Ramos (cell line): ENCODE measurements around the gene HSF2.
"Not testable (repeated sequence)": the region's sequence is repeated elsewhere in the genome, so short reads cannot be mapped to it uniquely, and the experiment has no call there.

Source experiments
- in situ Hi-C: fragments of 300-500 bp; cut with MboI; formaldehyde crosslinking; loops from one replicate; pipeline ENCODE4 v1.14.3; 2022; ENCODE audit warnings: low sequenced_read_pairs; ENCODE audit not compliant: unreplicated experiment

HSF2 gene

DNA sequence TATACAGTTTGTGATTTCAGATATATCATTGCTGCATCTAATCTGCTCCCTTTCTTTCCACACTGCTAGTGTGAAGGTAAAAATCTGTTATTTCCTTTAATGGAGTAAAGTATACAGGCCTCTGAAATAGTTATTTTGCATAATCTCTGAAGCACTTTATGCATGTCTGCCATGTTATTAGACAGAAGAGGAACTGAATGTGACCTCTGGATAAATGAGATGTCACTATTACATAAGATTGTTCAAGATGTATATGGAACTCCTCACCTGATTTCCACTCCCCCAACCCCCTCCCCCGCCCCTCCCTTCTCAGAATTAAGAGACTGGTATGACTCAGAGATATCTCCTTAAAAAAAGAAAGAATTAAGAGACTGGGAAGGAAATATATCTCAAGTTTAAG is 45.8 kb downstream of the HSF2 start:
- in situ Hi-C loops = no loop called here

DNA sequence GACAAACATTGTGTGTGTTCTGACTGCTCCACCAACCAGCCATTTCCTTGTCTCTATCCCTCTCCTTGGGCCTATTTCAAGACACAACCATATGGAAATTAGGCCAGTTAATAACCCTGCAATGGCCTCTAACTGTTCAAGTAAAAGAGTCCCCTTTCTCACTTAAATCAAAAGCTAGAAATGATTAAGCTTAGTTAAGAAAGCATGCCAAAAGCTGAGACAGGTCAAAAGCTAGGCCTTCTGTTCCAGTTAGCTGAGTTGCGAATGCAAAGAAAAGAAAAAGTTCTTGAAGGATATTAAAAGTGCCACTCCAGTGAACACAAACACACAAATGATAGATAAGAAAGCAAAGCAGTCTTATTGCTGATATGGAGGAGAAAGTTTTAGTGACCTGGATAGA is 49.6 kb downstream of the HSF2 start:
- in situ Hi-C loops = no loop called here

DNA sequence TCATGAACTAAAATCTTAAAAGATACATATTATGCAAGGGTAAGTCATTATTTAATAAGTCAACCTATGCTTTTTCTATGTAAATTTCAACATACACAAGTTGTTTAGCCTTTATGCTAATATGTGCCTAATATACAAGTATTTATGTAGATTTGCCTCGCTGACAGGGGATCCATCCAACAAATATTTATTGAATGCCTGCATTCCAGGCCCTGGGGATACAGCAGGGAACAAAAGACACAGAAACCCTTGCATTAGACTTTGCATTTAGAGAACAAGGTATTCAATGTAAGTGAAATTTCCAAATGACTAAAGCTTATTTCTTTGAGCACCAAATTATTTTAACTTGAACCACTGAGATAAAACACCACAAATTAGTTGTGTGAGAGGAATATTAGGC is 53.1 kb downstream of the HSF2 start:
- in situ Hi-C loops = no loop called here

DNA sequence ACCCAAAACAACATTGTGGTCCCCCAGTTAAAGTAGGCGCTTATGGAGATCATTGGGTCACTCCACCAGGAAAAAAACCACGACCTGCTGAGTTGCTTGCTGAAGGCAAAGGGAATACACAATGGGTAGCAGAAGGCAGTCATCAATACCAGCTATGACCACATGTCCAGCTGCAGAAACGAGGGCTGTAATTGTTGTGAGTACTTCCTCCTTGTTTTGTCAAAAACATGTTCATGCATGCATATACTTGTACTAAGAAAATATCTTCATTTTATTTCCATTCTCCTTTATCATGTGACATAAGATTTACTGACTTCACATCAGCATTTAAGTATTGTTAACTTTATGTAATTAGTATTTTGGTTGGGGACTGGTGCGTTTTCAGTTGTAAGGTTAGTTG is 55.2 kb downstream of the HSF2 start:
- in situ Hi-C loops = no loop called here

DNA sequence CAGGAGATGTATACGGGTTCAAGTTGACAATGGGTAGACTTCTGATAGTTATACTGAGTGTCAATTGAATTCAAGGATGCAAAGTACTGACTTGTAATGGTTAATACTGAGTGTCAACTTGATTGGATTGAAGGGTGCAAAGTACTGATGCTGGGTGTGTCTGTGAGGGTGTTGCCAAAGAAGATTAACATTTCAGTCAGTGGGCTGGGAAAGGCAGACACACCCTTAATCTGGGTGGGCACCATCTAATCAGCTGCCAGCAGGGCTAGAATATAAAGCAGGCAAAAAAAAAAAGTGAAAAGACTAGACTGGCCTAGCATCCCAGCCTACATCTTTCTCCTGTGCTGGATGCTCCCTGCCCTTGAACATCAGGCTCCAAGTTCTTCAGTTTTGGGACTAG is 55.7 kb downstream of the HSF2 start:
- in situ Hi-C loops = not testable (repeated sequence)

DNA sequence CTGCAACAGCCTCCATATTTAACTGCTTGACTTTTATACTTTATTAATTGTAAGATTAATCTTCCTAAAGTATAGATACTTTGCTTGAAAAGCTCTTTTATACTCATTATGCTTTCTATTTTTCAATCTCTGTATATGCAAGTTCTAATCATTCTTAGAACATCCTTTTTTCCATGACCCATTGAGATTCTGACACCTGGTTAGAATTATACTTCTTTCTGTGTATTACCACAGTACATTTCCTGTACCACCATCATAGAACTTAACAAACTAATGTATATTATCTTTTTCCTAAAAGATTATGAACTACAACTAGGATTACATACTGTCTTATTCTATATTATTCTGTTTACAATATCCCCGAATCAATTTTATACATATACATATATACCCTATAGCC is 58.6 kb downstream of the HSF2 start:
- in situ Hi-C loops = no loop called here

DNA sequence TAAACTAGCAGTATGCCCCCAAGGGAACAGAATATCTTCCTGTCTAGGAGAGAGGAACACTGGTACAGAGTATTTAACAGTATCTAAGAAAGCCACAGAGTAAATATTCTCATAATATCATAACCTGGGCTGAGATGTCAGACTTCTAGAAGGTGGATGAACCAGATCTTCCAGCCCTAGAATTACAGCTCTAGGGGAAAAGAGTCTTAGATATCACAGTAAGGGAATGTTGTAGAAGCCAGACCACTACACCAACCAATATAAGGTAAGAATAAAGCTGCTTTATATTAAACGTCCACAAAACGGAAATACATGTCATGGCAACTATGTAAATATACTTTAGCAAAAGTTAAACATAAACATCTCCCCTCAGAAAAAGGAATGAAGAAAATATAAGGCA is 59.8 kb downstream of the HSF2 start:
- in situ Hi-C loops = no loop called here

DNA sequence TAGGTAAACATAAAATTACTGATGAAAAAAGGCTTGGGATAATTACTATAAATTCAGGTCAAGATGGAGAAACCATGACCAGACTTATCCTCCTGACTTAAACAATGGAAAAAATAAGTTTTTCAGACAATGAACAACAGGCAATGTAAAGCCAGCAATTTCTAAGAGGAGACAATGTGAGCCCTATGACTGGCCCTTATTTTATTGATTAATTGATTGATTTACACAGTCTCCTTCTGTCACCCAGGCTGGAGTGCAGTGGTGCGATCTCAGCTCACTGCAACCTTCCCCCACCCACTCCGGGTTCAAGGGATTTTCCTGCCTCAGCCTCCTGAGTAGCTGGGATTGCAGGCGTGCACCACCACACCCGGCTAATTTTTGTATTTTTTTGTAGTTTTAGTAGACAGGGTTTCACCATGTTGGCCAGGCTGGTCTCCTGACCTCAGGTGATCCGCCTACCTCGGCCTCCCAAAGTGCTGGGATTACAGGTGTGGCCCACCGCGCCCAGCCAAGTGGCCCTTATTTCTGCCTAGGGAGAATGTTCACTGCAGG is 60.5 kb downstream of the HSF2 start:
- in situ Hi-C loops = not testable (repeated sequence)

DNA sequence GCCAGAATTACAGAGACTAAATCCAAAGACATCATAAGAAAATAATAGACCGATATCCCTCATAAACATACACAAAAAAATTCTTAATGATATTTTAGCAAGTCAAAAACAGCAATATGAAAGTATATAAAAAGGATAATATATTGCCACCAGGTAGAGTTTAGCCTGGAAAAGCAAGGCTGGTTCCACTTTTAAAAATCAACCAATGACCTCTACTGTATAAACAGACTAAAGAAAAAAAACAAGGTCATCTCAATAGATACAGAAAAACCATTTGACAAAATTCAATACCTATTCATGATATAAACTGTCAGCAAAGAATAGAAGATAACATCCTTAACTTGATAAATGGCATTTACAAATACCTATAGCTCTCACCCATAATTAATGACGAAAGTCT is 62.4 kb downstream of the HSF2 start:
- in situ Hi-C loops = no loop called here

DNA sequence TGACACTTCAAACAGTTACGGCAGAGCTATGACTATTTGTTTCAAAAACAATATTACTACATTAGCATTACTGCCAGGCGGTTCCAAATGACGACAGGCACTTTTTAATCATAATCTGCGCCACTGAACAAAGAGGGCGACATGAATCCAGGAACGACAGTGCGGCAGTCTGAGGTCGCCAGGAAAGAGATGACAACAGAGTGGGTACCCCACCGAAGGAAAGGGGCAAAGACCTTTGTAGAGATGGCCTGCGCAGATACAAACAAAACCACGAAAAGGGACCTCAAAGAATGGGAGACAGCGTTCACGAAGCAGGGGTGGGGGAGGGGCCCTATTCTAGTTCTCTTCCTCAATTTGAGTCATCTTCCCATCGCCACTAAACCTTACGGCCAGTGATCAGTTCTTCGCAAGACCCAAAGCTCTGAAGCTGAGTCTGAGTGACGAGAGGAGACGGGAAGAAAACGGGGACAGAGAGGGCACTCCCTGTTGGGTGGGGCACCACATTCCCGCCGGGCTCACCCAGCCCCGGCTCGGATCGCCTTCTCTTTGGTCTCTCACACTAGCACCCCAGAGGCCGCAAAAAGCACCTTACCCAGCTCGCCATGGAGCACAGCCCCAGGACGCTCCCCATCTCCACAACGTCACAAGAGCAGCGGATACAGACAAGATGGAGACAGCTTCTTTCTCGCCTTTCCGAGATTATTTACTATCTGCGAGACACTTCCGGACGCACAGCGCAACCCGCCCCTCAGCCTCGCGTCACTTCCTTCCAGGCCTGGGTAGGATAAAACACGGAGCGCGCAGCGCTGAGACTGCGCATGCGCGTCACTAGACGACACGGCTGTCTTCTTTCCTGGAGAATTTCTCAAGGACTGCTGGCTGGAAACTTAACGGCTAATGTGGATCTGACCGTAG is 71.9 kb downstream of the HSF2 start, which contains the start of gene SERINC1:
SERINC1 (minus strand) TSS at position 701 of the 915 bp plus-strand sequence; CDS start at position 631, 70 bp downstream.
- in situ Hi-C loops = no loop called here

DNA sequence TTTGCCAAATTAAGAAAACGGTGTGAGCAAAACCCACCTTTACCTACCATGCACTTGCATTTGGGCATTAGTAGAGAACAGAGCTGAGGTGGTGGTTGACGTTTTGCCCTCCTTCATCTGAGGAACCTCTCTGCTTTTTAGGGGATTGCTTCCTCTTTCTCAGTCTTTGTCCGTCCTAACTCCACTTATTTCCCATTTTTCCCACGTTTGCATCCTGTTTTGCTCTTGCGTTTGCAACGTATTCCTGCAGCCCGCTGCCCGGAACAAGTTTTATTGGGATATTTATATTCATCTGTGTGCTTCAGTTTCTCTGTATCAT is 72.5 kb downstream of the HSF2 start:
- in situ Hi-C loops = no loop called here

DNA sequence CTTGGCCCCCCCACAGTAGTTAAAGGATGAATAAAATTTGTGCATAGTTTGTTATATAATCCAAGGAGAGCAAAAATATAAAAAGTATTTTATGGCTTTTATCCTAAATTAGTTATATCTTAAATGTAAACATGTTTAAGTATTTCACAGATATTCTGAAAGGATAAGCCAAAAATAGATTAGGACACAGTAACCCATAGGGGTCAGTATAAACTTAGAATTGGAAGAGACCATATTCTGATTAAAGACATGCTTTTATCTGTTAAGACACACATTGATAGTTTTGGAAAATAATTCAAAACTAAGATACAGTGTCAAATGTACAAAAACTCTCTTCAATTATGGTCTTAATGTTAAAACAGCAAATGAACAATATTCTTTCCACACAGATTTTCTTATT is 76.7 kb downstream of the HSF2 start:
- in situ Hi-C loops = no loop called here

DNA sequence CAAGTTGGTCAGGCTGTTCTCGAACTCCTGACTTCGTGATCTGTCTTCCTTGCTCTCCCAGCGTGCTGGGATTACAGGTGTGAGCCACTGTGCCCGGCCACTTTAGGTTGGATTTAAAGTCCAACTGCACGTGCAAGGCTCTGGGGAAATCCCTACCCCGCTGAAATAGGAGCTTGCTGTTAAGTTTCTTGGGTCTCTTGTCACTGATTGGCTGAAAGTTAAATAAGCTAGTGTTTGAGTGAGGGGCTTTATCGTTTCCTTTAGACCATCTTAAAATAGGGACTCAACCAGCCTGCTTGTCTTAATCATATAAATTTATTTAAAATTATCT is 83.3 kb downstream of the HSF2 start:
- in situ Hi-C loops = no loop called here
